ENCODE data around the gene ITSN1. TPM values are rescaled to one million over a fixed set of nuclear protein-coding genes. Genes with fewer than 3 reads are reported as not detected.

The ITSN1 gene
- total RNA-seq, 2 donors from 2014 or later: 15.0 to 47.5 TPM

- TF ChIP-seq CTCF (IDR thresholded peaks at IDR 0.05) (no peak), POLR2A (IDR thresholded peaks at IDR 0.05) (no peak)
- intact Hi-C loops (cut with DNase I): no loop called here
- no peak for ATAC-seq
- H3K36me3 ChIP-seq (replicated peaks in 1 of 2; ENCODE audit: insufficient read depth in 1 of 2, low read depth in 2 of 2): no peaks in the 10 kb centered on the region
- 77 to 86% methylated on average over 5 of the region's 5 CpGs for WGBS, 2 donors
- no peaks in the 10 kb centered on the region for H3K27me3 ChIP-seq
- H3K9me3 ChIP-seq: no peaks in the 10 kb centered on the region
- H3K4me3 ChIP-seq: no peak overlapping the region
- no peak for DNase-seq
- no peak overlapping the region for H3K27ac ChIP-seq
- H3K4me1 ChIP-seq: peaks cover 22% of the 10 kb centered on the region
Observed at GRCh38 chr21:33840771-33841170, 198.5 kb downstream of the ITSN1 start.

- H3K36me3 ChIP-seq (replicated peaks in 1 of 2; ENCODE audit: insufficient read depth in 1 of 2, low read depth in 2 of 2): no peaks in the 10 kb centered on the region
- H3K27ac ChIP-seq: no peak overlapping the region
- no peak for DNase-seq
- no peak for TF ChIP-seq POLR2A (IDR thresholded peaks at IDR 0.05)
- no peak for TF ChIP-seq CTCF (IDR thresholded peaks at IDR 0.05)
- H3K4me3 ChIP-seq: no peak overlapping the region
- no peaks in the 10 kb centered on the region for H3K27me3 ChIP-seq
- peaks cover 22% of the 10 kb centered on the region for H3K4me1 ChIP-seq
- no peaks in the 10 kb centered on the region for H3K9me3 ChIP-seq
- 86 to 91% methylated on average over 7 of the region's 7 CpGs for WGBS, 2 donors
- intact Hi-C loops (cut with DNase I): no loop called here
- ATAC-seq: no peak
Observed at GRCh38 chr21:33841561-33841960, 199.3 kb downstream of the ITSN1 start.

- DNase-seq (no peak), ATAC-seq (no peak)
- Histone ChIP-seq H3K36me3 (replicated peaks in 1 of 2; ENCODE audit: insufficient read depth in 1 of 2, low read depth in 2 of 2) (no peaks in the 10 kb centered on the region), H3K27me3 (no peaks in the 10 kb centered on the region), H3K27ac (peak overlapping the region in 2 of 4 donors; percentile 43 to 61), H3K4me1 (peaks cover 22% of the 10 kb centered on the region), H3K4me3 (no peak overlapping the region), H3K9me3 (no peaks in the 10 kb centered on the region)
- 75 to 82% methylated on average over 6 of the region's 6 CpGs for WGBS, 2 donors
- TF ChIP-seq POLR2A (IDR thresholded peaks at IDR 0.05) (no peak), CTCF (IDR thresholded peaks at IDR 0.05) (no peak)
- intact Hi-C loops (cut with DNase I): no loop called here
Observed at GRCh38 chr21:33843216-33843615, 200.9 kb downstream of the ITSN1 start.

- peaks cover 22% of the 10 kb centered on the region for H3K4me1 ChIP-seq
- intact Hi-C loops (cut with DNase I): no loop called here
- ATAC-seq (peak; percentile 90), DNase-seq (peak; percentile 44 to 68 (median 61))
- H3K4me3 ChIP-seq: no peak overlapping the region
- WGBS, 2 donors: 39 to 43% methylated on average over 18 to 20 of the region's 20 CpGs
- no peaks in the 10 kb centered on the region for H3K36me3 ChIP-seq (replicated peaks in 1 of 2; ENCODE audit: insufficient read depth in 1 of 2, low read depth in 2 of 2)
- H3K9me3 ChIP-seq: no peaks in the 10 kb centered on the region
- H3K27me3 ChIP-seq: no peaks in the 10 kb centered on the region
- TF ChIP-seq POLR2A (IDR thresholded peaks at IDR 0.05) (peak in 1 of 3 donors; percentile 7), CTCF (IDR thresholded peaks at IDR 0.05) (no peak)
- H3K27ac ChIP-seq: peak overlapping the region in 3 of 4 donors; percentile 30 to 61 (median 43)
Observed at GRCh38 chr21:33844104-33844889, 202.0 kb downstream of the ITSN1 start.

GRCh38 chr21:33844890-33845205 is 202.5 kb downstream of the ITSN1 start:
- Histone ChIP-seq H3K27ac (peak overlapping the region in 2 of 4 donors; percentile 30 to 61), H3K36me3 (replicated peaks in 1 of 2; ENCODE audit: insufficient read depth in 1 of 2, low read depth in 2 of 2) (no peaks in the 10 kb centered on the region), H3K4me1 (peaks cover 22% of the 10 kb centered on the region), H3K27me3 (no peaks in the 10 kb centered on the region), H3K4me3 (no peak overlapping the region), H3K9me3 (no peaks in the 10 kb centered on the region)
- TF ChIP-seq CTCF (IDR thresholded peaks at IDR 0.05) (no peak), POLR2A (IDR thresholded peaks at IDR 0.05) (no peak)
- ATAC-seq (no peak), DNase-seq (no peak)
- whole genome bisulfite sequencing, 2 donors: 80 to 85% methylated on average over 6 of the region's 6 CpGs
- intact Hi-C loops (cut with DNase I): no loop called here

All from body of pancreas (tissue), 4 donors.